CD4-positive, CD25-positive, alpha-beta regulatory T cell (primary cell): ENCODE results near the gene SLC49A3. TPM values are rescaled to one million over a fixed set of nuclear protein-coding genes. Genes with fewer than 3 reads are reported as not detected.

Experiments
- polyA plus RNA-seq, 4 donors: library from polyadenylated mRNA; unstranded; fragments of 300-500 nt; fragmentation: Illumina TruSeq; gene quantifications; one replicate each; pipeline ENCODE4 v1.2.3, GENCODE V29; 2021
- total RNA-seq: library from RNA; stranded (reverse); gene quantifications from one replicate; pipeline ENCODE4 v1.2.3, GENCODE V29; 2022

SLC49A3 gene
- total and polyA plus RNA-seq, 5 donors from 2014 or later, result 0.32 to 2.6 (median 0.69) TPM

Other genes with a start within 250 kb of the SLC49A3 start
- gene ZNF721, start 190.0 kb downstream of the SLC49A3 start, total RNA-seq, result 37.8 TPM
- gene ZNF721, start 190.0 kb downstream of the SLC49A3 start, polyA plus RNA-seq, result 10 to 100 TPM; 36.8 to 44.8 (median 37.9) TPM
- gene PIGG, start 189.9 kb downstream of the SLC49A3 start, total RNA-seq, result 80.6 TPM
- gene PIGG, start 189.9 kb downstream of the SLC49A3 start, polyA plus RNA-seq, result 10 to 100 TPM; 28.3 to 32.8 (median 31.0) TPM
- not detected for gene TMEM271, start 112.9 kb downstream of the SLC49A3 start, total RNA-seq
- gene TMEM271, start 112.9 kb downstream of the SLC49A3 start, polyA plus RNA-seq, result not detected
- 12.3 TPM for gene PDE6B, start 63.6 kb downstream of the SLC49A3 start, total RNA-seq
- gene PDE6B, start 63.6 kb downstream of the SLC49A3 start, polyA plus RNA-seq, result 10 to 100 TPM; 13.6 to 19.8 (median 16.4) TPM
- 123 TPM for gene ATP5ME, start 14.9 kb downstream of the SLC49A3 start, total RNA-seq
- gene ATP5ME, start 14.9 kb downstream of the SLC49A3 start, polyA plus RNA-seq, result 100 to 1,000 TPM; 386 to 442 (median 418) TPM
- 13.9 TPM for gene MYL5, start 14.6 kb downstream of the SLC49A3 start, total RNA-seq
- 1 to 10 TPM; 3.3 to 4.8 (median 4.6) TPM for gene MYL5, start 14.6 kb downstream of the SLC49A3 start, polyA plus RNA-seq
- 71.8 TPM for gene PCGF3, start 16.7 kb upstream of the SLC49A3 start, total RNA-seq
- 1 to 10 TPM; 3.2 to 6.1 (median 4.6) TPM for gene PCGF3, start 16.7 kb upstream of the SLC49A3 start, polyA plus RNA-seq
- 0.62 TPM for gene CPLX1, start 137.0 kb upstream of the SLC49A3 start, total RNA-seq
- gene CPLX1, start 137.0 kb upstream of the SLC49A3 start, polyA plus RNA-seq, result under 1 TPM in 1 of 4 donors, not detected in 3; 0.16 TPM
- 254 TPM for gene GAK, start 243.2 kb upstream of the SLC49A3 start, total RNA-seq
- gene GAK, start 243.2 kb upstream of the SLC49A3 start, polyA plus RNA-seq, result 10 to 100 TPM; 37.5 to 50.7 (median 39.1) TPM
- gene TMEM175, start 243.3 kb upstream of the SLC49A3 start, total RNA-seq, result 46.0 TPM
- 10 to 100 TPM; 12.1 to 17.5 (median 14.1) TPM for gene TMEM175, start 243.3 kb upstream of the SLC49A3 start, polyA plus RNA-seq